ENCODE data around the gene SLC6A20.

The SLC6A20 gene

GRCh38 chr3:45715945-45716344 lies 80.4 kb downstream of the SLC6A20 start:
- no peak for DNase-seq

GRCh38 chr3:45712434-45713110 lies 83.8 kb downstream of the SLC6A20 start:
- DNase-seq, result no peak

- no peak for DNase-seq
Measured at GRCh38 chr3:45711931-45712330, 84.4 kb downstream of the SLC6A20 start.

GRCh38 chr3:45705839-45706808 lies 90.2 kb downstream of the SLC6A20 start:
- DNase-seq, result no peak
